Sigmoid colon (tissue), 4 donors: ENCODE measurements around the gene KLHL5.

Experiments used
- CTCF ChIP-seq, 4 experiments: fragments of 450-650 bp in 3 of 4; fragments of 200-600 bp in 1 of 4; IDR thresholded peaks; one replicate each; pipeline ENCODE4 v1.5.1; 2016 to 2019; ENCODE audit warnings: antibody characterized with exemption in 4 of 4, mild to moderate bottlenecking in 3 of 4, moderate library complexity in 2 of 4
- EP300 ChIP-seq, 4 donors: sonication (generic); formaldehyde crosslinking; IDR thresholded peaks; one replicate each; pipeline ENCODE4 v1.6.1; 2017; ENCODE audit warnings: antibody characterized with exemption in 4 of 4
- POLR2AphosphoS5 ChIP-seq, 4 donors: sonication (generic); formaldehyde crosslinking; IDR thresholded peaks; one replicate each; pipeline ENCODE4 v1.6.1; 2017; ENCODE audit warnings: antibody characterized with exemption in 4 of 4

DNA sequence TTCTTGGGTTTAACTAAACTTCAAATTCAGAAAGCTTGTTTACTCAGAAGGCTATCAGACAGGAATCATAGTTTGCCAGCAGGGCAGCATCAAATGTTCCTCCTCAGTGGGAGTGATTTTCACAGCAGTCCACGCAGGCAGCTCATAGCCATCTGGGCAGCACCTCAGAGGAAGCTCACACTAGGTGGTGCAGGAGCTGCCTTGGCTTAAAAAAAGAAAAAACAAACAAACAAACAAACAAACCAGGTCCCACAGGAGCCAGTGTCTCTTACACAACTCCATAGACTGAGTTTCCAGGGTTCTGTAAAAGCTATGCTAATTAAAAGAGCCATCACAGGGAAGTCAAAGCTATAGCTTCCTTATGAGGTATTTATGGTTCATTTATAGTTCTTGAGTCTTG, 10.5 kb upstream of the KLHL5 start:
- no peak for TF ChIP-seq POLR2AphosphoS5 (IDR thresholded peaks at IDR 0.05)
- no peak for TF ChIP-seq EP300 (IDR thresholded peaks at IDR 0.05)
- TF ChIP-seq CTCF (IDR thresholded peaks at IDR 0.05), result no peak
